SK-N-SH (cell line): Measurements from ENCODE around the gene RASGRF1. TPM values are rescaled to one million over a fixed set of nuclear protein-coding genes. Genes with fewer than 3 reads are reported as not detected.

Experiments
- CTCF ChIA-PET: fragments of 300-600, 350-600 bp; formaldehyde crosslinking; extraction: SDS; loops from one replicate; lab custom pipeline; 2021; lab: Yijun Ruan, JAX
- POLR2A ChIA-PET: fragments of 350-600 bp; sonication (Branson Sonifier 250); formaldehyde crosslinking; extraction: SDS; loops from one replicate; lab custom pipeline; 2020; ENCODE audit warnings: antibody characterized with exemption, inconsistent platforms; lab: Yijun Ruan, JAX
- DNase-seq: peaks from one replicate; pipeline ENCODE4 v3.0.0; 2012
- H2AFZ ChIP-seq: fragments of 200-600 bp; sonication (generic); 2 replicates; pipeline ENCODE4 v1.8.1; 2016; ENCODE audit warnings: antibody characterized with exemption, mild to moderate bottlenecking, low read depth
- H3F3A ChIP-seq: fragments of 200-600 bp; sonication (generic); replicated peaks from 2 replicates; pipeline ENCODE3; 2016; ENCODE audit warnings: antibody characterized with exemption, mild to moderate bottlenecking; ENCODE audit not compliant: insufficient read depth
- H3K27ac ChIP-seq, 2 experiments: fragments of 200-500 bp in 1 of 2; fragments of 200-600 bp in 1 of 2; sonication (Bioruptor generic) in 1 of 2; sonication (generic), shearing (Covaris generic) in 1 of 2; 2 replicates each; pipeline versions ENCODE4 v1.5.1 to v1.6.1; 2014 to 2016; ENCODE audit warnings: low read depth in 2 of 2, inconsistent platforms in 1 of 2, low read length in 1 of 2, mild to moderate bottlenecking in 1 of 2, mixed read lengths in 1 of 2
- H3K27me3 ChIP-seq: fragments of 200-600 bp; sonication (generic), shearing (Covaris generic); 2 replicates; pipeline ENCODE4 v1.6.1; 2016; ENCODE audit warnings: mixed run types; ENCODE audit not compliant: insufficient read depth
- H3K36me3 ChIP-seq, 2 experiments: fragments of 200-500 bp in 1 of 2; fragments of 200-600 bp in 1 of 2; sonication (Bioruptor generic) in 1 of 2; sonication (generic) in 1 of 2; replicated peaks in 1 of 2; 2 replicates each; pipeline versions ENCODE3 to v1.5.1; 2014 to 2016; ENCODE audit warnings: low read length in 1 of 2, mild to moderate bottlenecking in 1 of 2; ENCODE audit not compliant: insufficient read depth in 2 of 2, control insufficient read depth in 1 of 2
- H3K4me1 ChIP-seq, 2 experiments: fragments of 200-500 bp in 1 of 2; fragments of 200-600 bp in 1 of 2; sonication (Bioruptor generic) in 1 of 2; sonication (generic), shearing (Covaris generic) in 1 of 2; 2 replicates each; pipeline versions ENCODE4 v1.5.1 to v1.6.1; 2014 to 2016; ENCODE audit warnings: low read depth in 1 of 2, low read length in 1 of 2, mixed run types in 1 of 2; ENCODE audit not compliant: insufficient read depth in 2 of 2, control insufficient read depth in 1 of 2
- H3K4me2 ChIP-seq: fragments of 200-600 bp; sonication (generic), shearing (Covaris generic); 2 replicates; pipeline ENCODE4 v1.6.1; 2017; ENCODE audit warnings: mixed run types
- H3K4me3 ChIP-seq, 2 experiments: fragments of 200-500 bp in 1 of 2; fragments of 200-600 bp in 1 of 2; sonication (Bioruptor generic) in 1 of 2; sonication (generic), shearing (Covaris generic) in 1 of 2; 2 replicates each; pipeline versions ENCODE4 v1.5.1 to v1.8.1; 2014 to 2016; ENCODE audit warnings: low read depth in 2 of 2, inconsistent platforms in 1 of 2, low read length in 1 of 2, mild to moderate bottlenecking in 1 of 2, mixed read lengths in 1 of 2, moderate library complexity in 1 of 2
- H3K79me2 ChIP-seq: fragments of 200-600 bp; sonication (generic); 2 replicates; pipeline ENCODE4 v1.8.1; 2017; ENCODE audit warnings: mild to moderate bottlenecking; ENCODE audit not compliant: insufficient read depth
- H3K9ac ChIP-seq: fragments of 200-600 bp; sonication (generic); 2 replicates; pipeline ENCODE4 v1.6.1; 2017; ENCODE audit warnings: mixed run types
- H3K9me2 ChIP-seq: fragments of 200-600 bp; sonication (generic); 2 replicates; pipeline ENCODE4 v1.6.1; 2017; ENCODE audit warnings: mixed run types
- H3K9me3 ChIP-seq: fragments of 200-600 bp; sonication (generic); 2 replicates; pipeline ENCODE4 v1.6.1; 2017; ENCODE audit warnings: mixed run types, mild to moderate bottlenecking, moderate library complexity
- H4K20me1 ChIP-seq: fragments of 200-600 bp; sonication (generic); 2 replicates; pipeline ENCODE4 v1.6.1; 2017; ENCODE audit warnings: mild to moderate bottlenecking, mixed run types; ENCODE audit not compliant: insufficient read depth
- CHD2 ChIP-seq: fragments of 150-350 bp; IDR thresholded peaks from 2 replicates; pipeline ENCODE4 v1.6.1; 2018; ENCODE audit warnings: low read length; ENCODE audit not compliant: partially characterized antibody
- EP300 ChIP-seq, 2 experiments: IDR thresholded peaks; 2 replicates each; pipeline versions ENCODE4 v1.4.0 to v1.6.1; 2012; ENCODE audit warnings: borderline replicate concordance in 1 of 2, low read depth in 1 of 2, low read length in 1 of 2
- FOSL2 ChIP-seq: IDR thresholded peaks from 2 replicates; pipeline ENCODE4 v1.4.0; 2012; ENCODE audit warnings: low read depth, mild to moderate bottlenecking, moderate library complexity, borderline replicate concordance
- FOXM1 ChIP-seq: IDR thresholded peaks from 2 replicates; pipeline ENCODE4 v1.4.0; 2012; ENCODE audit warnings: low read depth, mild to moderate bottlenecking
- POLR2AphosphoS5 ChIP-seq: IDR thresholded peaks from 2 replicates; pipeline ENCODE4 v1.6.1; 2012; ENCODE audit warnings: low read depth, low read length
- RAD21 ChIP-seq: IDR thresholded peaks from 2 replicates; pipeline ENCODE4 v1.6.1; 2012; ENCODE audit warnings: mild to moderate bottlenecking, low read length
- SMC3 ChIP-seq: IDR thresholded peaks from 2 replicates; pipeline ENCODE4 v1.6.1; 2012; ENCODE audit warnings: low read depth, low read length, improper control_type of control experiment
- TCF12 ChIP-seq: IDR thresholded peaks from 2 replicates; pipeline ENCODE4 v1.4.0; 2012
- YY1 ChIP-seq: IDR thresholded peaks from 2 replicates; pipeline ENCODE4 v1.4.0; 2012; ENCODE audit warnings: low read depth, mild to moderate bottlenecking
- WGBS: methylation state at CpG from one replicate; pipeline ENCODE4 v1.1.6; 2017; ENCODE audit warnings: low lambda C conversion rate; 5-methylcytosine and 5-hydroxymethylcytosine counted together
- polyA plus RNA-seq, 3 experiments: library from polyadenylated mRNA; depleted of rRNA; stranded (reverse); fragments of >200 nt; gene quantifications; 2 replicates each; pipeline ENCODE4 v1.2.3, GENCODE V29; 2012
- TF ChIP-seq, protein P1 (sequence below): fragments of 150-350 bp; IDR thresholded peaks from 2 replicates; pipeline ENCODE4 v1.6.1; 2016; ENCODE audit warnings: mild to moderate bottlenecking, low read depth, low read length
- TF ChIP-seq, protein P2 (sequence below): IDR thresholded peaks from 2 replicates; pipeline ENCODE4 v1.4.0; 2012; ENCODE audit warnings: low read depth, borderline replicate concordance
- TF ChIP-seq, protein P3 (sequence below): IDR thresholded peaks from 2 replicates; pipeline ENCODE4 v1.4.0; 2012; ENCODE audit warnings: low read depth

The RASGRF1 gene
- polyA plus RNA-seq, 1 of the 3 experiments (the other 2 are of a cell fraction) = 0.10 TPM

DNA sequence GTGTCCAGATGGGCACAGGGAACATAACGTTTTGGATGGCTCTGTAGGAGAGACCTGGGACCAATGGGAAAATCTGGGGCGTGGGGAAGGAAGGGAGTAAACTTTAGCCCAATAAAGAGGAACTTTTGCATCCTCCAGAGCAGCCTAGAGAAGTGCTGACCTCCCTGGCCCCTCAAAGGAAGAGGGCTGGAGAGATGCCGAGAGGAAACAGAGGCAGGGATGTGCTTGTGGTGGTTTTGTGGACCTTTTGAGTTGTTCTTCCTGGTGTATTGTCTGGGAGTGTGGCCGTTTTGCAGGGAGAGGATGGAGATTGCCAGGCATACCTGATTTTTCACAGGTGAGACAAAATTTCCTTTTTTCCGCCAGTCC, 155.9 kb downstream of the RASGRF1 start:
- POLR2A ChIA-PET = no interaction called here
- H3K4me2 ChIP-seq = no peak overlapping the region
- CTCF ChIA-PET = interaction anchor here (0.9 to 4.7 kb wide), 2 partner anchors 25 to 94 kb away, joined by 3 to 18 read pairs; no protein-coding TSS in a partner anchor
- no peaks in the 10 kb centered on the region for H3K9me2 ChIP-seq
- H3F3A ChIP-seq = no peaks in the 10 kb centered on the region
- DNase-seq = no peak
- H3K36me3 ChIP-seq = no peaks in the 10 kb centered on the region
- H3K79me2 ChIP-seq = no peaks in the 10 kb centered on the region
- H4K20me1 ChIP-seq = peaks cover 3% of the 10 kb centered on the region; the same call in 1 of the 2 replicates
- WGBS = 69% methylated on average over 5 of the region's 5 CpGs
- H3K27me3 ChIP-seq = no peaks in the 10 kb centered on the region
- H3K27ac ChIP-seq = no peak overlapping the region
- H3K4me3 ChIP-seq = no peak overlapping the region
- peaks cover 8 to 28% of the 10 kb centered on the region in 2 experiments; a peak in 3 of 4 replicates for H3K4me1 ChIP-seq
- no peak overlapping the region for H3K9ac ChIP-seq
- TF ChIP-seq SMC3 = no peak
- TF ChIP-seq FOSL2 = no peak
- TF ChIP-seq CHD2 = no peak
- TF ChIP-seq EP300 (IDR thresholded peaks at IDR 0.05; ENCODE audit: borderline replicate concordance in 1 of 2, low read depth in 1 of 2, low read length in 1 of 2) = no peak
- TF ChIP-seq, protein P1, sequence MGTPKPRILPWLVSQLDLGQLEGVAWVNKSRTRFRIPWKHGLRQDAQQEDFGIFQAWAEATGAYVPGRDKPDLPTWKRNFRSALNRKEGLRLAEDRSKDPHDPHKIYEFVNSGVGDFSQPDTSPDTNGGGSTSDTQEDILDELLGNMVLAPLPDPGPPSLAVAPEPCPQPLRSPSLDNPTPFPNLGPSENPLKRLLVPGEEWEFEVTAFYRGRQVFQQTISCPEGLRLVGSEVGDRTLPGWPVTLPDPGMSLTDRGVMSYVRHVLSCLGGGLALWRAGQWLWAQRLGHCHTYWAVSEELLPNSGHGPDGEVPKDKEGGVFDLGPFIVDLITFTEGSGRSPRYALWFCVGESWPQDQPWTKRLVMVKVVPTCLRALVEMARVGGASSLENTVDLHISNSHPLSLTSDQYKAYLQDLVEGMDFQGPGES = no peak
- TF ChIP-seq RAD21 = no peak
- TF ChIP-seq TCF12 = no peak
- no peak for TF ChIP-seq YY1
- TF ChIP-seq, protein P2, sequence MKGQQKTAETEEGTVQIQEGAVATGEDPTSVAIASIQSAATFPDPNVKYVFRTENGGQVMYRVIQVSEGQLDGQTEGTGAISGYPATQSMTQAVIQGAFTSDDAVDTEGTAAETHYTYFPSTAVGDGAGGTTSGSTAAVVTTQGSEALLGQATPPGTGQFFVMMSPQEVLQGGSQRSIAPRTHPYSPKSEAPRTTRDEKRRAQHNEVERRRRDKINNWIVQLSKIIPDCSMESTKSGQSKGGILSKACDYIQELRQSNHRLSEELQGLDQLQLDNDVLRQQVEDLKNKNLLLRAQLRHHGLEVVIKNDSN = no peak
- no peak for TF ChIP-seq FOXM1
- TF ChIP-seq, all 33 proteins: peak for 0
- Histone ChIP-seq H2AFZ (no peak overlapping the region), H3K9me3 (no peaks in the 10 kb centered on the region)

DNA sequence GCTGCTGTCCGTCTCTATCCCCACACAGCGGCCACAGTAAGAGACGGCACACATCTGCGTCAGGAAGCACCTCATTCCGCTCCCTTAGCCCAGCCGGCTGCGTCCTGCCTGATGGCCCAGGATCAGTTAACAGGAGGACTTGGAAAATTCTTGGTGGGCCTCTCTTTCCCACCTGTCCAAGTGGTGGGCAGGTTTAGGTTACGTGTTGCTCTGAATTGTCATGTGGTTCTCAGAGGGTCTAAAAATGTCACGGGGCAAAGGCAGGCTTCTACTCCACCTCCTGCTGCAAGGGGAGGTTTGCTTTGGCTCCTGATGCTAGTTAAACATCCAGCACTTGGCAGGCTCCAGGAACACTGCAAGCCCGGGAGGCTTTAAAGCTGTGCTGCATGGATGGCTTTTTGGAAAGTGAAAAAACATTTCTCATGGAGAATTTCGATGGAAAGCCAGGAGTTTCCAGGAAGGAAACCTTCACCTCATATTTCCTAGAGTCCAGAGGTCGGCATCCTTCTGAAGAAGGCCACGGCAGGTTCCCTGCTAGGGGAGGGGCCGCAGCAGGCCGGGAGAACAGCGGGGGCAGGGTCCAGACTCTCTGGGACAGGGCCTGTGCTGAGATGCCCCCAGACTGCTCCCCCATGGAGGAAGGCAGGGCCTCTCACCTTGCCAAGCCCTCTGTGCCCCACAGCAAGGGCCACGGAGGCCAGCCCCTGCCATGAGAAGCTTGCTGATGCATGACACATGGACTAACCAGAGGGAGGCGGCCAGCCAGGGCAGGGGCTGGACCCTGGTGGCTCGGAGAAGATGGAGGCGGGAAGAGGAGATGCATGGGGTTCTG, 156.5 kb downstream of the RASGRF1 start:
- TF ChIP-seq, protein P3, sequence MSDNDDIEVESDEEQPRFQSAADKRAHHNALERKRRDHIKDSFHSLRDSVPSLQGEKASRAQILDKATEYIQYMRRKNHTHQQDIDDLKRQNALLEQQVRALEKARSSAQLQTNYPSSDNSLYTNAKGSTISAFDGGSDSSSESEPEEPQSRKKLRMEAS = no peak
- no peak for TF ChIP-seq POLR2AphosphoS5
- no peak for TF ChIP-seq SMC3
- no peak for TF ChIP-seq EP300 (IDR thresholded peaks at IDR 0.05; ENCODE audit: borderline replicate concordance in 1 of 2, low read depth in 1 of 2, low read length in 1 of 2)

More for the DNA sequence above, 156.5 kb downstream of the RASGRF1 start:
- Histone ChIP-seq H3K9me3 (no peaks in the 10 kb centered on the region), H3K9me2 (no peaks in the 10 kb centered on the region), H3K36me3 (no peaks in the 10 kb centered on the region), H3K27me3 (no peaks in the 10 kb centered on the region), H3K4me1 (peaks cover 8 to 31% of the 10 kb centered on the region in 2 experiments; a peak in 3 of 4 replicates), H4K20me1 (peaks cover 3% of the 10 kb centered on the region; the same call in 1 of the 2 replicates), H3K79me2 (no peaks in the 10 kb centered on the region), H3K4me3 (no peak overlapping the region), H3F3A (no peaks in the 10 kb centered on the region), H3K4me2 (no peak overlapping the region), H2AFZ (no peak overlapping the region), H3K9ac (no peak overlapping the region), H3K27ac (no peak overlapping the region)
- ChIA-PET POLR2A (no interaction called here), CTCF (interaction anchor here (0.9 to 4.7 kb wide), 2 partner anchors 25 to 94 kb away, joined by 3 to 18 read pairs; no protein-coding TSS in a partner anchor)
- no peak for DNase-seq
- 86% methylated on average over 16 of the region's 20 CpGs for WGBS
